Keratinocyte (primary cell): ENCODE results near the gene ELOA. TPM values are rescaled to one million over a fixed set of nuclear protein-coding genes. Genes with fewer than 3 reads are reported as not detected.

ENCODE experiments used
- DNase-seq: peaks from one replicate; pipeline ENCODE4 v3.0.0-alpha.2; 2011; ENCODE audit warnings: low read depth, missing footprints, low spot score
- FAIRE-seq: peaks from 2 replicates; lab custom pipeline; 2011; peaks lifted over from hg19 to GRCh38; lab: Jason Lieb, UNC
- H2AFZ ChIP-seq: 2 replicates; pipeline ENCODE4 v1.6.0; 2012; ENCODE audit warnings: low read length, control low read depth, inconsistent platforms; ENCODE audit not compliant: control insufficient read depth
- H3K27ac ChIP-seq: 2 replicates; pipeline ENCODE4 v1.5.1; 2011; ENCODE audit warnings: low read length; ENCODE audit not compliant: control insufficient read depth, insufficient read depth
- H3K27me3 ChIP-seq: 3 replicates; pipeline ENCODE4 v1.6.0; 2011; ENCODE audit warnings: low read length; ENCODE audit not compliant: control insufficient read depth, insufficient read depth; ENCODE audit errors: extremely low read depth
- H3K36me3 ChIP-seq, 2 experiments: 2 replicates in 1 of 2; 3 replicates in 1 of 2; pipeline ENCODE4 v1.5.1; 2011; ENCODE audit warnings: low read length in 2 of 2, mild to moderate bottlenecking in 1 of 2; ENCODE audit not compliant: control insufficient read depth in 2 of 2, insufficient read depth in 2 of 2; ENCODE audit errors: extremely low read depth in 1 of 2
- H3K4me1 ChIP-seq: 3 replicates; pipeline ENCODE4 v1.5.1; 2011; ENCODE audit warnings: low read length; ENCODE audit not compliant: control insufficient read depth, insufficient read depth; ENCODE audit errors: extremely low read depth
- H3K4me2 ChIP-seq: 3 replicates; pipeline ENCODE4 v1.6.0; 2011; ENCODE audit warnings: low read depth, low read length; ENCODE audit not compliant: control insufficient read depth, insufficient read depth; ENCODE audit errors: extremely low read depth
- H3K4me3 ChIP-seq, 3 experiments: fragments of 200-600 bp in 1 of 3; sonication (generic) in 1 of 3; 2 replicates in 2 of 3; 3 replicates in 1 of 3; pipeline ENCODE4 v1.5.1; 2011 to 2016; ENCODE audit warnings: low read length in 3 of 3, mild to moderate bottlenecking in 3 of 3, control low read depth in 2 of 3, inconsistent platforms in 1 of 3, low read depth in 1 of 3, mixed read lengths in 1 of 3, mixed run types in 1 of 3, moderate library complexity in 1 of 3; ENCODE audit not compliant: control insufficient read depth in 2 of 3, insufficient read depth in 2 of 3; ENCODE audit errors: extremely low read depth in 1 of 3
- H3K79me2 ChIP-seq: 2 replicates; pipeline ENCODE4 v1.6.0; 2012; ENCODE audit warnings: low read length; ENCODE audit not compliant: control insufficient read depth, insufficient read depth
- H3K9ac ChIP-seq: 3 replicates; pipeline ENCODE4 v1.6.0; 2011; ENCODE audit warnings: low read length; ENCODE audit not compliant: control insufficient read depth, insufficient read depth; ENCODE audit errors: extremely low read depth
- H3K9me1 ChIP-seq: 3 replicates; pipeline ENCODE4 v1.6.0; 2011; ENCODE audit warnings: low read length; ENCODE audit not compliant: control insufficient read depth, insufficient read depth; ENCODE audit errors: extremely low read depth
- H3K9me3 ChIP-seq: 2 replicates; pipeline ENCODE4 v1.5.1; 2012; ENCODE audit warnings: low read depth, low read length; ENCODE audit not compliant: control insufficient read depth
- H4K20me1 ChIP-seq: 3 replicates; pipeline ENCODE4 v1.6.0; 2011; ENCODE audit warnings: low read length; ENCODE audit not compliant: control insufficient read depth, insufficient read depth; ENCODE audit errors: extremely low read depth
- EZH2 ChIP-seq: IDR thresholded peaks from one replicate; pipeline ENCODE4 v1.6.1; 2012; ENCODE audit warnings: inconsistent platforms, mild to moderate bottlenecking, low read length, moderate library complexity
- dilution Hi-C: fragments of 300-500 bp; cut with MboI; formaldehyde crosslinking; loops from one replicate; pipeline ENCODE4 v1.7.0; 2020; ENCODE audit warnings: low sequenced_read_pairs; ENCODE audit not compliant: extremely low pct_ligation_motif_present
- polyA plus RNA-seq, 5 experiments: library from polyadenylated mRNA; depleted of rRNA in 3 of 5; stranded (reverse) in 3 of 5; stranded (forward) in 1 of 5; unstranded in 1 of 5; fragments of >200 nt; gene quantifications; 1 replicate in 1 of 5; 2 replicates in 3 of 5; 3 replicates in 1 of 5; pipeline versions ENCODE4 v1.2.1 to v1.2.3, GENCODE V29; 2011 to 2012; ENCODE audit warnings: missing spikeins in 2 of 5, low read depth in 1 of 5, low replicate concordance in 1 of 5
- TF ChIP-seq, protein P1 (sequence below), 3 experiments: IDR thresholded peaks in 1 of 3; conservative IDR thresholded peaks in 1 of 3; optimal IDR thresholded peaks in 1 of 3; 2 replicates in 2 of 3; 3 replicates in 1 of 3; pipeline versions ENCODE3 to v1.5.1; 2011; ENCODE audit warnings: low read length in 3 of 3, mild to moderate bottlenecking in 3 of 3, moderate library complexity in 2 of 3, control low read depth in 1 of 3, inconsistent platforms in 1 of 3; ENCODE audit not compliant: insufficient read depth in 2 of 3; ENCODE audit errors: extremely low read depth in 1 of 3

The ELOA gene
- polyA plus RNA-seq, 1 donor (not counting 4 experiments of a cell fraction or from before 2014, with no cell fraction given): 31.8 TPM

DNA sequence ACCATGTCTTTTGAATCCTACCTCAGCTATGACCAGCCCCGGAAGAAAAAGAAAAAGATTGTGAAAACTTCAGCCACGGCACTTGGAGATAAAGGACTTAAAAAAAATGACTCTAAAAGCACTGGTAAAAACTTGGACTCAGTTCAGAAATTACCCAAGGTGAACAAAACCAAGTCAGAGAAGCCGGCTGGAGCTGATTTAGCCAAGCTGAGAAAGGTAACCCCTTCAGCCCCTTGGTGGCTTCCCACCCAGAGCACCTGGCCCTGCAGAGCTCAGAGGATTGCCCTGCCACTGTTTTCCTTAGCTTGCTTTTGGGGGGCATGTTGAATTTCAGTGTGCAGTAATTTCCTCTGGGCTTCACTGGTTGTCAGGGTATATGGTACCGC is 8.5 kb downstream of the ELOA start:
- H3K27ac ChIP-seq: no peak overlapping the region
- no peak for FAIRE-seq
- peaks cover 45 to 54% of the 10 kb centered on the region in 2 experiments for H3K36me3 ChIP-seq
- H3K9me3 ChIP-seq: no peaks in the 10 kb centered on the region
- H3K4me1 ChIP-seq: peaks cover 10% of the 10 kb centered on the region
- H2AFZ ChIP-seq: no peak overlapping the region
- H3K9ac ChIP-seq: no peak overlapping the region
- no peaks in the 10 kb centered on the region for H3K9me1 ChIP-seq
- H3K4me3 ChIP-seq: no peak overlapping the region
- no peaks in the 10 kb centered on the region for H3K27me3 ChIP-seq
- dilution Hi-C loops: no loop called here
- TF ChIP-seq EZH2: no peak
- TF ChIP-seq, protein P1, sequence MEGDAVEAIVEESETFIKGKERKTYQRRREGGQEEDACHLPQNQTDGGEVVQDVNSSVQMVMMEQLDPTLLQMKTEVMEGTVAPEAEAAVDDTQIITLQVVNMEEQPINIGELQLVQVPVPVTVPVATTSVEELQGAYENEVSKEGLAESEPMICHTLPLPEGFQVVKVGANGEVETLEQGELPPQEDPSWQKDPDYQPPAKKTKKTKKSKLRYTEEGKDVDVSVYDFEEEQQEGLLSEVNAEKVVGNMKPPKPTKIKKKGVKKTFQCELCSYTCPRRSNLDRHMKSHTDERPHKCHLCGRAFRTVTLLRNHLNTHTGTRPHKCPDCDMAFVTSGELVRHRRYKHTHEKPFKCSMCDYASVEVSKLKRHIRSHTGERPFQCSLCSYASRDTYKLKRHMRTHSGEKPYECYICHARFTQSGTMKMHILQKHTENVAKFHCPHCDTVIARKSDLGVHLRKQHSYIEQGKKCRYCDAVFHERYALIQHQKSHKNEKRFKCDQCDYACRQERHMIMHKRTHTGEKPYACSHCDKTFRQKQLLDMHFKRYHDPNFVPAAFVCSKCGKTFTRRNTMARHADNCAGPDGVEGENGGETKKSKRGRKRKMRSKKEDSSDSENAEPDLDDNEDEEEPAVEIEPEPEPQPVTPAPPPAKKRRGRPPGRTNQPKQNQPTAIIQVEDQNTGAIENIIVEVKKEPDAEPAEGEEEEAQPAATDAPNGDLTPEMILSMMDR (optimal IDR thresholded peaks at IDR 0.05 in 1 of 3, IDR thresholded peaks at IDR 0.05 in 1 of 3, conservative IDR thresholded peaks at IDR 0.05 in 1 of 3; ENCODE audit: extremely low read depth in 1 of 3, insufficient read depth in 2 of 3, low read length in 3 of 3): no peak
- no peak overlapping the region for H3K4me2 ChIP-seq
- H3K79me2 ChIP-seq: peaks cover 43% of the 10 kb centered on the region
- DNase-seq: no peak
- H4K20me1 ChIP-seq: peaks cover 6% of the 10 kb centered on the region

DNA sequence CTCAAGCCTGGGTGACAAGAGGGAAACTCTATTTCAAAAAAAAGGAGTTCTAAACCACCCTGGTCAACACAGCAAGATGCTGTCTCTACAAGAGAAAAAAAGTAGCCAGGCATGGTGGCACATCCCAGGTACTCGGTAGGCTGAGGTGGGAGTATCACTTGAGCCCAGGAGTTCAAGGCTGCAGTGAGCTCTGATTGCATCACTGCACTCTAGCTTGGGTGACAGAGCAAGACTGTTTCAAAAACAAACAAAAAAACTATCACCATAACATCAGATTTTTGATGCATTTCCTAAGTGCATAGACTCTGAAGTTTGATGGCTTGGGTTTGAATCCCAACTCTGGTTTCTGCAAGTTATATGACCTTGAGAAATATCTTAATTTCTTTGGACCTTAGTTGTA is 9.6 kb downstream of the ELOA start:
- Histone ChIP-seq H3K27me3 (no peaks in the 10 kb centered on the region), H2AFZ (no peak overlapping the region), H3K9me1 (no peaks in the 10 kb centered on the region), H3K79me2 (peaks cover 32% of the 10 kb centered on the region), H3K9me3 (no peaks in the 10 kb centered on the region), H3K4me1 (peaks cover 2% of the 10 kb centered on the region), H3K27ac (no peak overlapping the region), H3K4me3 (no peak overlapping the region), H4K20me1 (peaks cover 6% of the 10 kb centered on the region), H3K4me2 (no peak overlapping the region), H3K36me3 (peaks cover 49 to 55% of the 10 kb centered on the region in 2 experiments), H3K9ac (no peak overlapping the region)
- no peak for FAIRE-seq
- no peak for TF ChIP-seq EZH2
- TF ChIP-seq, protein P1 (optimal IDR thresholded peaks at IDR 0.05 in 1 of 3, IDR thresholded peaks at IDR 0.05 in 1 of 3, conservative IDR thresholded peaks at IDR 0.05 in 1 of 3; ENCODE audit: extremely low read depth in 1 of 3, insufficient read depth in 2 of 3, low read length in 3 of 3): no peak
- dilution Hi-C loops: no loop called here
- no peak for DNase-seq
